GM21786 (cell line): ENCODE results near the gene TTLL6.

Experiments used
- ATAC-seq: cut with Tn5 transposase; IDR thresholded peaks from one replicate; pipeline ENCODE4 v1.9.1; 2021; ENCODE audit not compliant: unreplicated experiment

Gene TTLL6

GRCh38 chr17:48738803-48739526, 78.1 kb downstream of the TTLL6 start:
- ATAC-seq = no peak

- no peak for ATAC-seq
Observed at GRCh38 chr17:48738424-48738802, 78.6 kb downstream of the TTLL6 start.

- ATAC-seq = no peak
Observed at GRCh38 chr17:48737330-48738043, 79.5 kb downstream of the TTLL6 start.

- no peak for ATAC-seq
Observed at GRCh38 chr17:48735062-48735351, 82.0 kb downstream of the TTLL6 start.

- no peak for ATAC-seq
Observed at GRCh38 chr17:48734333-48735061, 82.5 kb downstream of the TTLL6 start.

- ATAC-seq = no peak
Observed at GRCh38 chr17:48733632-48734328, 83.2 kb downstream of the TTLL6 start.

- ATAC-seq = no peak
Observed at GRCh38 chr17:48732688-48733629, 84.1 kb downstream of the TTLL6 start.

- no peak for ATAC-seq
Observed at GRCh38 chr17:48731355-48731754, 85.7 kb downstream of the TTLL6 start.

- ATAC-seq = no peak
Observed at GRCh38 chr17:48730240-48730550, 86.8 kb downstream of the TTLL6 start.

GRCh38 chr17:48729335-48730239, 87.4 kb downstream of the TTLL6 start:
- no peak for ATAC-seq

- ATAC-seq = no peak
Observed at GRCh38 chr17:48728232-48729231, 88.5 kb downstream of the TTLL6 start, which contains the start of gene HOXB13. TSS of gene HOXB13 (minus strand) at chr17:48728750. CDS start at chr17:48728593, 157 bp downstream.

GRCh38 chr17:48727415-48728175, 89.4 kb downstream of the TTLL6 start:
- ATAC-seq = no peak

GRCh38 chr17:48726916-48727286, 90.1 kb downstream of the TTLL6 start:
- ATAC-seq = no peak

GRCh38 chr17:48726114-48726915, 90.7 kb downstream of the TTLL6 start:
- ATAC-seq = no peak

GRCh38 chr17:48725288-48726064, 91.6 kb downstream of the TTLL6 start:
- no peak for ATAC-seq

GRCh38 chr17:48725004-48725287, 92.1 kb downstream of the TTLL6 start:
- no peak for ATAC-seq
